ENCODE data around the gene MEF2C. TPM values are rescaled to one million over a fixed set of nuclear protein-coding genes. Genes with fewer than 3 reads are reported as not detected.

MEF2C gene
- total and polyA plus RNA-seq, 7 experiments from 2014 or later, result 0.07 to 40.0 (median 2.2) TPM

DNA sequence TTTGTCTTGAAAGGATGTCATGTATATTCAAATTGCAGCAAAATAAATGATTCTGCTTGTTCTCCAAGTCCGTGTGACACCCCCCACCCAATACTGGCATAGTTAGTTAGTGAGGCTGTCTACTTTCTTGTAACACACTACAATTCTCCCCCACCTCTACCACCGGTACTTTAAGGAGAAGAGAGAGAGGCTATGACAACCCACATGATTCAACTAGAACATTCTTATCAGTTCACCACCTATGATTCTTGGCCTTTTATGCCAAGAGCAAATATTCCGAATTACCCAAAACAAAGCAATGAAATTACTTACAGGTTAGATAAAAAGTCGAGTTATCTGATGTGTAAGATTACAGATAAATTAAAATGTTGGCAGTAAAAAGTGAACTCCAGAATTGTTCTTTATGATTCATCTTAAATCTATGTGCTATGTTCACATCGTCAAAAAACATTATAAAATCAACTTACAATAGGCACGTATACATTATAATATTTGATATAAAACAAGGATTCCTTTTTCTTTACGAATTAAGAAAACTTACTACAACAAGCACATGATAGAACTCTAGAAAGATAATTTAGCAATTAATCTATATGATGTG, 14.4 kb downstream of the MEF2C start:
- Histone ChIP-seq H3K36me3 (ENCODE audit: control insufficient read depth in 2 of 3, insufficient read depth in 3 of 3, low read length in 3 of 3) (no peaks in the 10 kb centered on the region), H3K9me3 (ENCODE audit: control insufficient read depth in 2 of 3, low read length in 3 of 3) (no peaks in the 10 kb centered on the region), H3K27me3 (ENCODE audit: control insufficient read depth in 2 of 2, insufficient read depth in 2 of 2, low read length in 2 of 2) (no peaks in the 10 kb centered on the region), H3K27ac (ENCODE audit: low read depth, low read length) (no peak overlapping the region), H3K4me3 (ENCODE audit: low read length) (no peak overlapping the region), H3K4me1 (ENCODE audit: control insufficient read depth in 2 of 2, insufficient read depth in 2 of 2, low read length in 2 of 2) (no peaks in the 10 kb centered on the region)
- Mint-ChIP-seq H3K9me3 (no peaks in the 10 kb centered on the region), H3K27me3 (peaks cover 0 to 11% (median 7%) of the 10 kb centered on the region in 5 donors), H3K27ac (no peak overlapping the region), H3K4me1 (no peaks in the 10 kb centered on the region), H3K36me3 (no peaks in the 10 kb centered on the region), H3K4me3 (no peak overlapping the region)
- ChIA-PET CTCF (no interaction called here), POLR2A (no interaction called here)
- ATAC-seq (no peak), DNase-seq (no peak)
- intact Hi-C loops (cut with micrococcal nuclease), result no loop called here

DNA sequence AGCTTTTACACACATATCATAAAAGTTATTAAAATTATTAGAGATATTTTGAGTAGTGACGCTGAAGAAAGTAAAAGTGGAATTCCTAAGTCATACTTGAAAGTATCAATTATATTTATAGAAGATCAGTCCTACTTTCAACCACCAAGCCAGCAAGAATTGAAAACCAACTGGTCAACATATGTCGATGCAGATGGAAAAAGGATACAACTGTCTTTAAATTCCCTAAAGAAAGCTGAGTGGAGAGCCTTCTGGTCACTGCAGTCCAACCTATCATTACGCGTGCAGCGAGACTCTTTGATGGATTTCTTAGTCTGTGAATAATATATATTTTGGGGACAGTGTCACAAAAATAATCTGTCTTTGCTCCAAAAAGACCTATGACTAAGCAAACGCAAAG, 15.3 kb downstream of the MEF2C start:
- intact Hi-C loops (cut with micrococcal nuclease), result no loop called here
- Mint-ChIP-seq H3K27me3 (peaks cover 0 to 4% (median 0%) of the 10 kb centered on the region in 5 donors), H3K4me3 (no peak overlapping the region), H3K27ac (no peak overlapping the region), H3K9me3 (no peaks in the 10 kb centered on the region), H3K4me1 (no peaks in the 10 kb centered on the region), H3K36me3 (no peaks in the 10 kb centered on the region)
- ChIA-PET POLR2A (no interaction called here), CTCF (no interaction called here)
- Histone ChIP-seq H3K27ac (ENCODE audit: low read depth, low read length) (no peak overlapping the region), H3K27me3 (ENCODE audit: control insufficient read depth in 2 of 2, insufficient read depth in 2 of 2, low read length in 2 of 2) (no peaks in the 10 kb centered on the region), H3K4me3 (ENCODE audit: low read length) (no peak overlapping the region), H3K36me3 (ENCODE audit: control insufficient read depth in 2 of 3, insufficient read depth in 3 of 3, low read length in 3 of 3) (no peaks in the 10 kb centered on the region), H3K4me1 (ENCODE audit: control insufficient read depth in 2 of 2, insufficient read depth in 2 of 2, low read length in 2 of 2) (no peaks in the 10 kb centered on the region), H3K9me3 (ENCODE audit: control insufficient read depth in 2 of 3, low read length in 3 of 3) (no peaks in the 10 kb centered on the region)
- DNase-seq (no peak), ATAC-seq (no peak)

DNA sequence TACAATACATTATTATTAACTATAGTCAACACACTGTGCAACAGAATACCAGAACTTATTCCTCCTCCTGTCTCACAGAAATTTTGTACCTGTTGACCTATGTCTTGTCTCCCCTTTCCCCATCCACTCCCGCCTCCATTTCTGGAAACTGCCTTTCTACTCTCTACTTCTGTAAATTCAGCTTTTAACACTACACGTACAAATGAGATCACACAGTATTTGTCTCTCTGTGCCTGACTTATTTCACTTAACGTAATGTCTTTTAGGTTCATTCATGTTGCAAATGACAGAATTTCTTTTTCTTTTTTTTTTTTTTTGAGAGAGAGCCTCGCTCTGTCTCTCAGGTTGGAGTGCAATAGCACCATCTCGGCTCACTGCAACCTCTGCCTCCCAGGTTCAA, 19.5 kb downstream of the MEF2C start:
- ATAC-seq (no peak), DNase-seq (no peak)
- ChIA-PET POLR2A (no interaction called here), CTCF (no interaction called here)
- H3K36me3 ChIP-seq (ENCODE audit: control insufficient read depth in 2 of 3, insufficient read depth in 3 of 3, low read length in 3 of 3), result no peaks in the 10 kb centered on the region
- no peaks in the 10 kb centered on the region for H3K4me1 ChIP-seq (ENCODE audit: control insufficient read depth in 2 of 2, insufficient read depth in 2 of 2, low read length in 2 of 2)
- H3K4me1 Mint-ChIP-seq, result no peaks in the 10 kb centered on the region
- no peak overlapping the region for H3K4me3 ChIP-seq (ENCODE audit: low read length)
- no peaks in the 10 kb centered on the region for H3K36me3 Mint-ChIP-seq
- no peaks in the 10 kb centered on the region for H3K27me3 ChIP-seq (ENCODE audit: control insufficient read depth in 2 of 2, insufficient read depth in 2 of 2, low read length in 2 of 2)
- no peaks in the 10 kb centered on the region for H3K27me3 Mint-ChIP-seq
- H3K27ac ChIP-seq (ENCODE audit: low read depth, low read length), result no peak overlapping the region
- no peaks in the 10 kb centered on the region for H3K9me3 Mint-ChIP-seq
- no peaks in the 10 kb centered on the region for H3K9me3 ChIP-seq (ENCODE audit: control insufficient read depth in 2 of 3, low read length in 3 of 3)
- intact Hi-C loops (cut with micrococcal nuclease), result no loop called here
- no peak overlapping the region for H3K27ac Mint-ChIP-seq
- H3K4me3 Mint-ChIP-seq, result no peak overlapping the region

DNA sequence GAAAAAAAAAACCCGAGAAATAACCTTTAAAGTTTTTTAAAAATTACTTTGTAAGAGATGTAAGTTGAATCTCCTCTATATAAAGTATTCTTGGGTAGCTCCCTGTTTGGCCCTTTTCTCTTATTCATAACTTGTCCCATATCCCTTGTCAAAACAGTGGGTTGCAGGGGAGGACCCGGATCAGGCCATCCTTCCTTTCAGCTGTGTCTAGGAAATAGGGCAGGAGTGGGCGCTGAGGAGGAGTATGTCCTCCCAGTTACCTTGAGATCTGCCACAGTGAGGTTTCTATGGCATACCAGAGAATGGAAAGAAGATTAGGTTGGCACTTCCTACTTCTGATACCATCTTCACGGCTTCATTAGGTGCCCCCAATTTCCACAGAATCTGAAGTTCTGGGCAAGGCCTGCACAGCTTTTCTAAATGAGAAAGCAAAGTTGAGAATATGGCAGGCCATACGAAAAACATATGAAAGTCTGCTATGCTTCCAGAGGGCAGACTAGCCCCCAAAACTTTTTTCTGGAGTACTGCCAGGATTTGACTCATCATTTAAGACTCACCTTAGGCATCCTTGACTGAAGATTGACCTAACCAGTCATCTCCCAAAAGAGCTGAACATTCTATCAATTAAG, 20.3 kb downstream of the MEF2C start:
- DNase-seq, result no peak
- Histone ChIP-seq H3K4me3 (ENCODE audit: low read length) (no peak overlapping the region), H3K27me3 (ENCODE audit: control insufficient read depth in 2 of 2, insufficient read depth in 2 of 2, low read length in 2 of 2) (no peaks in the 10 kb centered on the region), H3K4me1 (ENCODE audit: control insufficient read depth in 2 of 2, insufficient read depth in 2 of 2, low read length in 2 of 2) (no peaks in the 10 kb centered on the region), H3K9me3 (ENCODE audit: control insufficient read depth in 2 of 3, low read length in 3 of 3) (no peaks in the 10 kb centered on the region), H3K36me3 (ENCODE audit: control insufficient read depth in 2 of 3, insufficient read depth in 3 of 3, low read length in 3 of 3) (no peaks in the 10 kb centered on the region), H3K27ac (ENCODE audit: low read depth, low read length) (no peak overlapping the region)
- Mint-ChIP-seq H3K9me3 (peaks cover 0 to 3% (median 0%) of the 10 kb centered on the region in 11 donors), H3K27ac (no peak overlapping the region), H3K36me3 (no peaks in the 10 kb centered on the region), H3K4me1 (no peaks in the 10 kb centered on the region), H3K4me3 (no peak overlapping the region), H3K27me3 (no peaks in the 10 kb centered on the region)
- ChIA-PET POLR2A (no interaction called here), CTCF (no interaction called here)
- intact Hi-C loops (cut with micrococcal nuclease), result no loop called here
- ATAC-seq, result no peak

DNA sequence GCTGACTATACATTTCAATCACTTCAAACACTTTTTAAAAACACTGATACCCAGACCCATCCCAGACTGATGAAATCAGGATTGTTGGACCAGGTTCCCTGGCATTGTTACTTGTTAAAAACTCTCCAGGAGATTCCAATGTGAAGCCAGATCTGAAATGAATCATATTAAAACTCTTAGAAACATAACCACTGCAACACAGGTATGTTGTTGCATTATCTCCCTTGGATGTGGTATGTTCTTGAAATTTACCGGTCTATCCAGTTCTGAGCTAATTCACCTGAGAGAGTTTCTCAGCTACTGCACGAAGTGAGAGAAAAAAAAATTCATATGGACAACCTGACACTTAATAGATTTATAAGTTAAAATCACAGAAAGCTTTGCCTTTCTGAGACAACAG, 21.8 kb downstream of the MEF2C start:
- ChIA-PET POLR2A (no interaction called here), CTCF (no interaction called here)
- no peaks in the 10 kb centered on the region for H3K36me3 ChIP-seq (ENCODE audit: control insufficient read depth in 2 of 3, insufficient read depth in 3 of 3, low read length in 3 of 3)
- H3K4me1 ChIP-seq (ENCODE audit: control insufficient read depth in 2 of 2, insufficient read depth in 2 of 2, low read length in 2 of 2), result no peaks in the 10 kb centered on the region
- H3K27ac ChIP-seq (ENCODE audit: low read depth, low read length), result no peak overlapping the region
- intact Hi-C loops (cut with micrococcal nuclease), result no loop called here
- H3K27me3 Mint-ChIP-seq, result no peaks in the 10 kb centered on the region
- DNase-seq (no peak), ATAC-seq (no peak)
- peaks cover 0 to 5% (median 3%) of the 10 kb centered on the region in 11 donors for H3K9me3 Mint-ChIP-seq
- H3K36me3 Mint-ChIP-seq, result no peaks in the 10 kb centered on the region
- H3K27me3 ChIP-seq (ENCODE audit: control insufficient read depth in 2 of 2, insufficient read depth in 2 of 2, low read length in 2 of 2), result no peaks in the 10 kb centered on the region
- H3K4me3 ChIP-seq (ENCODE audit: low read length), result no peak overlapping the region
- H3K9me3 ChIP-seq (ENCODE audit: control insufficient read depth in 2 of 3, low read length in 3 of 3), result no peaks in the 10 kb centered on the region
- no peak overlapping the region for H3K4me3 Mint-ChIP-seq
- peaks cover 0 to 2% (median 0%) of the 10 kb centered on the region in 7 donors for H3K4me1 Mint-ChIP-seq
- H3K27ac Mint-ChIP-seq, result no peak overlapping the region

DNA sequence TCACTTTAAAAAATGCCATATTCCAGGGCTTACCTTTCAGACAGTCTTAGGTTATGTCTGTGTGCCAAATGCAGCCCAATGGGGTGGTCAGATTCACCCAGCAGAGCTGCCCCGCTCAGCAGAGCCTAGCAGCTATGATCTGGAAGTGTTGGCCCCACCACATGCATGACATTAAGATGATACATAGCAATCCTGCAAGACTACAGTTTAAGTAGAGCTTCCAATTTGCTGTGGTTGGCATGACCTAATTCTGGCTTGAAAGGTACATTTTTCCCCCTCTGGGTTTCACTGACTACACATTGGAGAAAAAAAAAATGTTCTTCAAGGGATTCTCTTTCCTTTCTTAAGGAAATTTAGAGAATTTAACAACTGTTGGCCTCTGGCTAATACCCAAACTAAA, 22.5 kb downstream of the MEF2C start:
- Histone ChIP-seq H3K27me3 (ENCODE audit: control insufficient read depth in 2 of 2, insufficient read depth in 2 of 2, low read length in 2 of 2) (no peaks in the 10 kb centered on the region), H3K27ac (ENCODE audit: low read depth, low read length) (no peak overlapping the region), H3K9me3 (ENCODE audit: control insufficient read depth in 2 of 3, low read length in 3 of 3) (no peaks in the 10 kb centered on the region), H3K36me3 (ENCODE audit: control insufficient read depth in 2 of 3, insufficient read depth in 3 of 3, low read length in 3 of 3) (no peaks in the 10 kb centered on the region), H3K4me1 (ENCODE audit: control insufficient read depth in 2 of 2, insufficient read depth in 2 of 2, low read length in 2 of 2) (no peaks in the 10 kb centered on the region), H3K4me3 (ENCODE audit: low read length) (no peak overlapping the region)
- Mint-ChIP-seq H3K9me3 (peaks cover 0 to 9% (median 4%) of the 10 kb centered on the region in 11 donors), H3K4me1 (peaks cover 0 to 2% (median 0%) of the 10 kb centered on the region in 7 donors), H3K4me3 (no peak overlapping the region), H3K27ac (no peak overlapping the region), H3K27me3 (no peaks in the 10 kb centered on the region), H3K36me3 (no peaks in the 10 kb centered on the region)
- ATAC-seq, result no peak
- CTCF ChIA-PET, result no interaction called here
- DNase-seq, result no peak
- POLR2A ChIA-PET, result no interaction called here
- intact Hi-C loops (cut with micrococcal nuclease), result no loop called here

DNA sequence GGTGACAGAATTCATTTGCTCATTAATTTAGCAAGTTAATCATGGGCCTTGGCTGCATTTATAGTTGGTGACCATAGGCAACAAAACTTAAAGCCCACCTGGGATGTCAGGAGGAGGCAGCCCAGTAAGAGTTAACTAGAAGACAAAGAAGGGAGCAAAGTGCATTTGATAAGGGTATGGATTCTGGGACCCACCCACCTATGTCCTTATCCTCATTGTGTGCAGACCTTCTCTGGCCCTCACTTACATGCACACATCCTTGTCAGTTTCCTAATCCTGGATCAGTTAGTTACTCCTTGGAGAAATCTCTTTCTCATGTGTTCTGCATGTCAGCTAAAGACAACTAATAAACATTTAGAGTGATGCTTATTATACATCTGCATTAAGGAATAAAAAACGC, 24.6 kb downstream of the MEF2C start:
- H3K27ac ChIP-seq (ENCODE audit: low read depth, low read length), result no peak overlapping the region
- H3K9me3 ChIP-seq (ENCODE audit: control insufficient read depth in 2 of 3, low read length in 3 of 3), result no peaks in the 10 kb centered on the region
- no peaks in the 10 kb centered on the region for H3K27me3 ChIP-seq (ENCODE audit: control insufficient read depth in 2 of 2, insufficient read depth in 2 of 2, low read length in 2 of 2)
- H3K4me1 ChIP-seq (ENCODE audit: control insufficient read depth in 2 of 2, insufficient read depth in 2 of 2, low read length in 2 of 2), result no peaks in the 10 kb centered on the region
- DNase-seq (no peak), ATAC-seq (no peak)
- no peaks in the 10 kb centered on the region for H3K27me3 Mint-ChIP-seq
- H3K4me3 ChIP-seq (ENCODE audit: low read length), result no peak overlapping the region
- intact Hi-C loops (cut with micrococcal nuclease), result no loop called here
- no peak overlapping the region for H3K4me3 Mint-ChIP-seq
- POLR2A ChIA-PET, result no interaction called here
- H3K36me3 ChIP-seq (ENCODE audit: control insufficient read depth in 2 of 3, insufficient read depth in 3 of 3, low read length in 3 of 3), result no peaks in the 10 kb centered on the region
- peaks cover 0 to 9% (median 4%) of the 10 kb centered on the region in 11 donors for H3K9me3 Mint-ChIP-seq
- H3K27ac Mint-ChIP-seq, result no peak overlapping the region
- peaks cover 0 to 2% (median 0%) of the 10 kb centered on the region in 7 donors for H3K4me1 Mint-ChIP-seq
- H3K36me3 Mint-ChIP-seq, result no peaks in the 10 kb centered on the region
- CTCF ChIA-PET, result no interaction called here
